Stimulated activated naive CD8-positive, alpha-beta T cell treated with anti-CD3 and anti-CD28 coated beads, Interleukin-15, amount 100 ng/mL, for 72 hours (primary cell): ENCODE measurements around the gene BCL2L14.
A peak's percentile ranks its signal among the peaks of the same experiment; 100 is the strongest.

ENCODE experiments used
- ATAC-seq: fragments of 150-1000 bp; cut with Tn5 transposase; 2 replicates; pipeline ENCODE4 v1.10.0; 2021; ENCODE audit warnings: mild to moderate bottlenecking, moderate library complexity
- DNase-seq, 2 donors: peaks; one replicate each; pipeline ENCODE4 v3.0.0; 2021 to 2022
- H3K27ac Mint-ChIP-seq, 2 donors: one replicate each; pipeline ENCODE4 v1.8.0; 2022; ENCODE audit warnings: mild to moderate bottlenecking in 2 of 2, mixed read lengths in 2 of 2, moderate library complexity in 2 of 2
- H3K27me3 Mint-ChIP-seq: one replicate; pipeline ENCODE4 v1.8.0; 2022; ENCODE audit warnings: mixed read lengths
- H3K4me1 Mint-ChIP-seq: one replicate; pipeline ENCODE4 v1.8.0; 2022; ENCODE audit warnings: mild to moderate bottlenecking, mixed read lengths
- H3K4me3 Mint-ChIP-seq, 2 donors: one replicate each; pipeline ENCODE4 v1.8.0; 2022; ENCODE audit warnings: mild to moderate bottlenecking in 2 of 2, mixed read lengths in 2 of 2, moderate library complexity in 1 of 2
- H3K9me3 Mint-ChIP-seq, 2 donors: one replicate each; pipeline ENCODE4 v1.8.0; 2022; ENCODE audit warnings: mixed read lengths in 2 of 2

Gene BCL2L14

GRCh38 chr12:12070674-12071656 is at the start of gene BCL2L14:
BCL2L14 (plus strand) TSS chr12:12070939; CDS start chr12:12079306, 8,367 bp downstream.
- H3K4me3 Mint-ChIP-seq, result peak within 1 kb of the TSS; percentile 84
- peaks cover 28% of the 10 kb centered on the region for H3K4me1 Mint-ChIP-seq
- no peaks in the 10 kb centered on the region for H3K9me3 Mint-ChIP-seq
- peaks cover 8% of the 10 kb centered on the region for H3K27me3 Mint-ChIP-seq
- ATAC-seq, result peak; percentile 82
- DNase-seq, result peak in 1 of 2 donors; percentile 7
- H3K27ac Mint-ChIP-seq, result peak within 1 kb of the TSS; percentile 90 to 95

- DNase-seq, result no peak
- no peak overlapping the region for H3K27ac Mint-ChIP-seq
Observed at GRCh38 chr12:12022306-12022936, 48.3 kb upstream of the BCL2L14 start.

GRCh38 chr12:12023456-12023855 is 47.3 kb upstream of the BCL2L14 start:
- Mint-ChIP-seq H3K4me1 (peaks cover 62% of the 10 kb centered on the region), H3K27me3 (peaks cover 9% of the 10 kb centered on the region), H3K4me3 (peak overlapping the region in 1 of 2 donors; percentile 52), H3K9me3 (peaks cover 23 to 24% of the 10 kb centered on the region in 2 donors), H3K27ac (peak overlapping the region in 1 of 2 donors; percentile 20)
- DNase-seq, result no peak
- ATAC-seq, result no peak

More at GRCh38 chr12:12022306-12022936, 48.3 kb upstream of the BCL2L14 start:
- peaks cover 68% of the 10 kb centered on the region for H3K4me1 Mint-ChIP-seq
- H3K9me3 Mint-ChIP-seq, result peaks cover 19 to 20% of the 10 kb centered on the region in 2 donors
- H3K27me3 Mint-ChIP-seq, result peaks cover 9% of the 10 kb centered on the region
- ATAC-seq, result no peak
- no peak overlapping the region for H3K4me3 Mint-ChIP-seq

GRCh38 chr12:12024911-12025682 is 45.6 kb upstream of the BCL2L14 start:
- DNase-seq, result peak in 1 of 2 donors; percentile 25
- Mint-ChIP-seq H3K27me3 (peaks cover 9% of the 10 kb centered on the region), H3K4me1 (peaks cover 60% of the 10 kb centered on the region), H3K4me3 (peak overlapping the region in 1 of 2 donors; percentile 61), H3K27ac (peak overlapping the region; percentile 61 to 73), H3K9me3 (peaks cover 23 to 24% of the 10 kb centered on the region in 2 donors)
- peak; percentile 76 for ATAC-seq

- peaks cover 59% of the 10 kb centered on the region for H3K4me1 Mint-ChIP-seq
- DNase-seq (no peak), ATAC-seq (no peak)
- peaks cover 9% of the 10 kb centered on the region for H3K27me3 Mint-ChIP-seq
- no peak overlapping the region for H3K4me3 Mint-ChIP-seq
- H3K9me3 Mint-ChIP-seq, result peaks cover 23 to 24% of the 10 kb centered on the region in 2 donors
- peak overlapping the region; percentile 43 to 73 for H3K27ac Mint-ChIP-seq
Observed at GRCh38 chr12:12025799-12026386, 44.8 kb upstream of the BCL2L14 start.

- Mint-ChIP-seq H3K4me3 (no peak overlapping the region), H3K9me3 (peaks cover 23 to 24% of the 10 kb centered on the region in 2 donors), H3K4me1 (peaks cover 54% of the 10 kb centered on the region), H3K27ac (no peak overlapping the region), H3K27me3 (no peaks in the 10 kb centered on the region)
- DNase-seq, result no peak
- peak; percentile 41 for ATAC-seq
Observed at GRCh38 chr12:12028668-12029402, 41.9 kb upstream of the BCL2L14 start.

- H3K27ac Mint-ChIP-seq, result no peak overlapping the region
- ATAC-seq (no peak), DNase-seq (no peak)
- no peak overlapping the region for H3K4me3 Mint-ChIP-seq
- H3K4me1 Mint-ChIP-seq, result peaks cover 47% of the 10 kb centered on the region
- peaks cover 23 to 24% of the 10 kb centered on the region in 2 donors for H3K9me3 Mint-ChIP-seq
- no peaks in the 10 kb centered on the region for H3K27me3 Mint-ChIP-seq
Observed at GRCh38 chr12:12029653-12030052, 41.1 kb upstream of the BCL2L14 start.

GRCh38 chr12:12032260-12032791 is 38.4 kb upstream of the BCL2L14 start:
- peaks cover 48% of the 10 kb centered on the region for H3K4me1 Mint-ChIP-seq
- H3K27ac Mint-ChIP-seq, result peak overlapping the region; percentile 80 to 89
- H3K4me3 Mint-ChIP-seq, result peak overlapping the region; percentile 72 to 74
- H3K9me3 Mint-ChIP-seq, result peaks cover 5% of the 10 kb centered on the region in 2 donors
- H3K27me3 Mint-ChIP-seq, result no peaks in the 10 kb centered on the region
- ATAC-seq, result no peak
- no peak for DNase-seq

- H3K27ac Mint-ChIP-seq, result peak overlapping the region; percentile 80 to 89
- no peaks in the 10 kb centered on the region for H3K9me3 Mint-ChIP-seq
- no peaks in the 10 kb centered on the region for H3K27me3 Mint-ChIP-seq
- H3K4me1 Mint-ChIP-seq, result peaks cover 48% of the 10 kb centered on the region
- DNase-seq (peak; percentile 51 to 55), ATAC-seq (peak; percentile 54)
- peak overlapping the region; percentile 72 to 74 for H3K4me3 Mint-ChIP-seq
Observed at GRCh38 chr12:12032851-12033797, 37.6 kb upstream of the BCL2L14 start.

- Mint-ChIP-seq H3K4me3 (no peak overlapping the region), H3K27ac (no peak overlapping the region)
Observed at GRCh38 chr12:12033824-12034223, 36.9 kb upstream of the BCL2L14 start.

GRCh38 chr12:12034344-12034743 is 36.4 kb upstream of the BCL2L14 start:
- Mint-ChIP-seq H3K4me3 (no peak overlapping the region), H3K27ac (no peak overlapping the region), H3K4me1 (peaks cover 48% of the 10 kb centered on the region), H3K9me3 (no peaks in the 10 kb centered on the region), H3K27me3 (no peaks in the 10 kb centered on the region)
- ATAC-seq, result no peak
- DNase-seq, result no peak

More at GRCh38 chr12:12033824-12034223, 36.9 kb upstream of the BCL2L14 start:
- no peaks in the 10 kb centered on the region for H3K27me3 Mint-ChIP-seq
- H3K4me1 Mint-ChIP-seq, result peaks cover 48% of the 10 kb centered on the region
- no peaks in the 10 kb centered on the region for H3K9me3 Mint-ChIP-seq
- ATAC-seq (no peak), DNase-seq (no peak)

- Mint-ChIP-seq H3K27ac (no peak overlapping the region), H3K4me1 (peaks cover 41% of the 10 kb centered on the region), H3K9me3 (no peaks in the 10 kb centered on the region), H3K27me3 (no peaks in the 10 kb centered on the region), H3K4me3 (no peak overlapping the region)
- DNase-seq, result no peak
- ATAC-seq, result no peak
Observed at GRCh38 chr12:12035229-12035628, 35.5 kb upstream of the BCL2L14 start.

- Mint-ChIP-seq H3K9me3 (no peaks in the 10 kb centered on the region), H3K27ac (no peak overlapping the region), H3K4me1 (peaks cover 34% of the 10 kb centered on the region), H3K27me3 (peaks cover 7% of the 10 kb centered on the region), H3K4me3 (no peak overlapping the region)
- ATAC-seq, result no peak
- DNase-seq, result no peak
Observed at GRCh38 chr12:12036901-12037300, 33.8 kb upstream of the BCL2L14 start.
